ENCODE data around the gene RASAL1.

Gene RASAL1

GRCh38 chr12:113071135-113072112, 64.1 kb downstream of the RASAL1 start:
- DNase-seq (ENCODE audit: low read depth) = no peak

- no peak for DNase-seq (ENCODE audit: low read depth)
Observed at GRCh38 chr12:113070117-113070906, 65.2 kb downstream of the RASAL1 start.

- DNase-seq (ENCODE audit: low read depth) = no peak
Observed at GRCh38 chr12:113069751-113070116, 65.8 kb downstream of the RASAL1 start.

- DNase-seq (ENCODE audit: low read depth) = no peak
Observed at GRCh38 chr12:113069149-113069548, 66.4 kb downstream of the RASAL1 start.

GRCh38 chr12:113067987-113068935, 67.3 kb downstream of the RASAL1 start:
- DNase-seq (ENCODE audit: low read depth) = no peak

GRCh38 chr12:113066813-113067400, 68.7 kb downstream of the RASAL1 start:
- DNase-seq (ENCODE audit: low read depth) = no peak

- DNase-seq (ENCODE audit: low read depth) = no peak
Observed at GRCh38 chr12:113065126-113066007, 70.2 kb downstream of the RASAL1 start.

GRCh38 chr12:113064395-113065125, 71.0 kb downstream of the RASAL1 start:
- DNase-seq (ENCODE audit: low read depth) = no peak

- DNase-seq (ENCODE audit: low read depth) = no peak
Observed at GRCh38 chr12:113063396-113064350, 71.9 kb downstream of the RASAL1 start.

- DNase-seq (ENCODE audit: low read depth) = no peak
Observed at GRCh38 chr12:113062502-113063395, 72.8 kb downstream of the RASAL1 start.

GRCh38 chr12:113061061-113061694, 74.4 kb downstream of the RASAL1 start:
- DNase-seq (ENCODE audit: low read depth) = no peak

GRCh38 chr12:113060336-113060960, 75.1 kb downstream of the RASAL1 start:
- no peak for DNase-seq (ENCODE audit: low read depth)

- DNase-seq (ENCODE audit: low read depth) = no peak
Observed at GRCh38 chr12:113059071-113059595, 76.4 kb downstream of the RASAL1 start.

GRCh38 chr12:113058553-113058952, 77.0 kb downstream of the RASAL1 start:
- DNase-seq (ENCODE audit: low read depth) = no peak

- no peak for DNase-seq (ENCODE audit: low read depth)
Observed at GRCh38 chr12:113057565-113058485, 77.7 kb downstream of the RASAL1 start.
